Breast epithelium (tissue), 3 donors: Measurements from ENCODE around the gene KRTAP10-5.

ENCODE experiments used
- POLR2A ChIP-seq: fragments of 450-650 bp; IDR thresholded peaks from one replicate; pipeline ENCODE4 v1.6.1; 2016; ENCODE audit warnings: antibody characterized with exemption, mild to moderate bottlenecking, moderate library complexity
- TF ChIP-seq, protein P1 (sequence below), 3 donors: fragments of 450-650 bp; IDR thresholded peaks; one replicate each; pipeline ENCODE4 v1.5.1; 2016 to 2017; ENCODE audit warnings: antibody characterized with exemption in 3 of 3, mild to moderate bottlenecking in 3 of 3, moderate library complexity in 3 of 3

DNA sequence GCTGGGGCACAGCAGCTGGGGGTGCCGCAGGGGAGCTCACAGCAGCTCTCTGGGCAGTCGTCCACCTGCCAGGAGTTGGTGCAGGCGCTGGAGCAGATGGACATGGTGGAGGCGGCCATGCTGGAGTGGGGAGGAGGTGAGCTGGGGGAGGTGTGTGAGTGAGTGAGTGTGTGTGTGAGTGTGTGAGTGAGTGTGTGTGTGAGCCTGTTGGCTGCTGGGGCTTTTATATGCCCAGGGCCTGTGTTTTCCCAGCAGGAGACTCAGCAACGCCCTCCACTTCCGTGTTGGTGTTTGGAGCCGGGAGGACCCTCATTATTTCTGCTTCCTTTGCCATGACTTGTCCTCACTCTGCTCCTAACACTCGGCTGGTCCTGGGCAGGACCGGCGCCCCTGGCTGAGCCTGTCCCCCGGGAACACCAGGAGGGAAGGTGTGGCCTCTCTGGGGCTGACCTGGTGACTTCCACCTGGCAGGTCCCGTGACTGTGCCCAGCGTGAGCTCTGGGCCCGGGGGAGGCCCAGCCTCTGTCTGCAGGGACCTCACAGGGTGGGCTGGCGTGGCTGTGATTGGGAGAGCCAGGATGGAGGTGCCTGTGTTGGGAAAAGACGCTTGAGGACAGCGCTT is 29.0 kb downstream of the KRTAP10-5 start, which contains the start of gene KRTAP10-2:
- TF ChIP-seq, protein P1, sequence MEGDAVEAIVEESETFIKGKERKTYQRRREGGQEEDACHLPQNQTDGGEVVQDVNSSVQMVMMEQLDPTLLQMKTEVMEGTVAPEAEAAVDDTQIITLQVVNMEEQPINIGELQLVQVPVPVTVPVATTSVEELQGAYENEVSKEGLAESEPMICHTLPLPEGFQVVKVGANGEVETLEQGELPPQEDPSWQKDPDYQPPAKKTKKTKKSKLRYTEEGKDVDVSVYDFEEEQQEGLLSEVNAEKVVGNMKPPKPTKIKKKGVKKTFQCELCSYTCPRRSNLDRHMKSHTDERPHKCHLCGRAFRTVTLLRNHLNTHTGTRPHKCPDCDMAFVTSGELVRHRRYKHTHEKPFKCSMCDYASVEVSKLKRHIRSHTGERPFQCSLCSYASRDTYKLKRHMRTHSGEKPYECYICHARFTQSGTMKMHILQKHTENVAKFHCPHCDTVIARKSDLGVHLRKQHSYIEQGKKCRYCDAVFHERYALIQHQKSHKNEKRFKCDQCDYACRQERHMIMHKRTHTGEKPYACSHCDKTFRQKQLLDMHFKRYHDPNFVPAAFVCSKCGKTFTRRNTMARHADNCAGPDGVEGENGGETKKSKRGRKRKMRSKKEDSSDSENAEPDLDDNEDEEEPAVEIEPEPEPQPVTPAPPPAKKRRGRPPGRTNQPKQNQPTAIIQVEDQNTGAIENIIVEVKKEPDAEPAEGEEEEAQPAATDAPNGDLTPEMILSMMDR (IDR thresholded peaks at IDR 0.05) = no peak
- TF ChIP-seq POLR2A = no peak
